Endodermal cell (in vitro differentiated cells): ENCODE results near the gene EIF4G3. TPM values are rescaled to one million over a fixed set of nuclear protein-coding genes. Genes with fewer than 3 reads are reported as not detected.

Experiments used
- DNase-seq: peaks from one replicate; pipeline ENCODE4 v3.0.0-alpha.2; 2017
- H3K27ac ChIP-seq: 2 replicates; pipeline ENCODE4 v1.5.1; 2013; ENCODE audit warnings: mild to moderate bottlenecking, low read depth, low read length, moderate library complexity
- H3K27me3 ChIP-seq: 2 replicates; pipeline ENCODE4 v1.6.1; 2013; ENCODE audit warnings: mild to moderate bottlenecking, low read length, moderate library complexity; ENCODE audit not compliant: insufficient read depth, control insufficient read depth, poor library complexity, severe bottlenecking
- H3K36me3 ChIP-seq: 2 replicates; pipeline ENCODE4 v1.7.0; 2013; ENCODE audit warnings: mild to moderate bottlenecking, low read length, moderate library complexity; ENCODE audit not compliant: control insufficient read depth, insufficient read depth
- H3K4me1 ChIP-seq: one replicate; pipeline ENCODE4 v1.7.0; 2013; ENCODE audit warnings: low read length; ENCODE audit not compliant: control insufficient read depth, insufficient read depth
- H3K4me3 ChIP-seq: 2 replicates; pipeline ENCODE4 v1.5.1; 2013; ENCODE audit warnings: mild to moderate bottlenecking, low read length, moderate library complexity
- H3K9ac ChIP-seq: 2 replicates; pipeline ENCODE4 v1.6.1; 2013; ENCODE audit warnings: mild to moderate bottlenecking, low read length, moderate library complexity; ENCODE audit not compliant: poor library complexity, severe bottlenecking; ENCODE audit errors: extremely low read depth
- H3K9me3 ChIP-seq: 2 replicates; pipeline ENCODE4 v1.6.1; 2013; ENCODE audit warnings: mild to moderate bottlenecking, low read length, moderate library complexity; ENCODE audit not compliant: control insufficient read depth
- H3K27ac Mint-ChIP-seq: 2 replicates; pipeline ENCODE4 v1.8.0; 2020; ENCODE audit warnings: mixed read lengths
- H3K27me3 Mint-ChIP-seq: 2 replicates; pipeline ENCODE4 v1.8.0; 2021; ENCODE audit warnings: mild to moderate bottlenecking, mixed read lengths; ENCODE audit not compliant: insufficient read depth
- H3K36me3 Mint-ChIP-seq: 2 replicates; pipeline ENCODE4 v1.8.0; 2020; ENCODE audit warnings: low read depth, mixed read lengths
- H3K4me1 Mint-ChIP-seq: 2 replicates; pipeline ENCODE4 v1.8.0; 2020; ENCODE audit warnings: mixed read lengths
- H3K4me3 Mint-ChIP-seq: 2 replicates; pipeline ENCODE4 v1.8.0; 2020; ENCODE audit warnings: mild to moderate bottlenecking, moderate library complexity, mixed read lengths
- H3K9me3 Mint-ChIP-seq: 2 replicates; pipeline ENCODE4 v1.8.0; 2020; ENCODE audit warnings: mild to moderate bottlenecking, mixed read lengths
- CTCF ChIP-seq: fragments of 200-600 bp; sonication (generic); conservative IDR thresholded peaks from 2 replicates; pipeline ENCODE4 v1.5.0; 2021; ENCODE audit warnings: antibody characterized with exemption, mild to moderate bottlenecking
- WGBS, 2 experiments: methylation state at CpG; one replicate each; pipeline versions ENCODE4 v1.1.5 to v1.1.7; 2013; ENCODE audit warnings: missing lambda C conversion rate in 2 of 2, mixed read lengths in 1 of 2; ENCODE audit not compliant: insufficient coverage in 1 of 2, insufficient read length in 1 of 2; 5-methylcytosine and 5-hydroxymethylcytosine counted together
- total RNA-seq, 2 donors: library from RNA; stranded (reverse); fragmentation: NEBNext Ultra II Directional in 1 of 2; extraction: Animal tissue kit (Norgen Biotek cat#: 25700) in 1 of 2; gene quantifications; 2 replicates in 1 of 2; 3 replicates in 1 of 2; pipeline ENCODE4 v1.2.1, GENCODE V29; 2021

The EIF4G3 gene
- total RNA-seq, 2 donors from 2014 or later = 101 to 103 TPM

GRCh38 chr1:21175670-21176581 lies 771 bp downstream of the EIF4G3 start:
- no peaks in the 10 kb centered on the region for H3K9me3 ChIP-seq
- peak overlapping the region; percentile 86 for H3K4me3 Mint-ChIP-seq
- DNase-seq = peak; percentile 67
- peaks cover 2% of the 10 kb centered on the region for H3K36me3 ChIP-seq
- H3K9ac ChIP-seq = peak overlapping the region; percentile 86
- H3K4me3 ChIP-seq = peak overlapping the region; percentile 89
- no peaks in the 10 kb centered on the region for H3K27me3 ChIP-seq
- no peaks in the 10 kb centered on the region for H3K9me3 Mint-ChIP-seq
- peak; percentile 34 for TF ChIP-seq CTCF
- H3K27ac ChIP-seq = peak overlapping the region; percentile 73
- no peaks in the 10 kb centered on the region for H3K27me3 Mint-ChIP-seq
- WGBS, 2 experiments = 0% methylated on average over 3 to 58 of the region's 69 CpGs
- H3K4me1 ChIP-seq = no peaks in the 10 kb centered on the region
- peaks cover 23% of the 10 kb centered on the region for H3K4me1 Mint-ChIP-seq
- peaks cover 13% of the 10 kb centered on the region for H3K36me3 Mint-ChIP-seq
- H3K27ac Mint-ChIP-seq = peak overlapping the region; percentile 40

- no peaks in the 10 kb centered on the region for H3K9me3 ChIP-seq
- peaks cover 8% of the 10 kb centered on the region for H3K36me3 ChIP-seq
- no peaks in the 10 kb centered on the region for H3K27me3 ChIP-seq
- H3K4me3 ChIP-seq = peak overlapping the region; percentile 89
- peak overlapping the region; percentile 86 for H3K9ac ChIP-seq
- peak overlapping the region; percentile 86 for H3K4me3 Mint-ChIP-seq
- no peaks in the 10 kb centered on the region for H3K27me3 Mint-ChIP-seq
- no peak overlapping the region for H3K27ac ChIP-seq
- peaks cover 17% of the 10 kb centered on the region for H3K36me3 Mint-ChIP-seq
- no peak for TF ChIP-seq CTCF
- WGBS, 2 experiments = 8 to 16% methylated on average over 4 to 6 of the region's 6 CpGs
- no peaks in the 10 kb centered on the region for H3K4me1 ChIP-seq
- H3K9me3 Mint-ChIP-seq = no peaks in the 10 kb centered on the region
- peaks cover 23% of the 10 kb centered on the region for H3K4me1 Mint-ChIP-seq
- H3K27ac Mint-ChIP-seq = peak overlapping the region; percentile 40
- DNase-seq = no peak
Measured at GRCh38 chr1:21175324-21175669, 1.4 kb downstream of the EIF4G3 start.

GRCh38 chr1:21174654-21175323 lies 1.9 kb downstream of the EIF4G3 start:
- H3K27ac Mint-ChIP-seq = peak overlapping the region; percentile 44
- peak overlapping the region; percentile 86 for H3K4me3 Mint-ChIP-seq
- no peak for TF ChIP-seq CTCF
- Histone ChIP-seq H3K27ac (no peak overlapping the region), H3K4me1 (no peaks in the 10 kb centered on the region), H3K27me3 (no peaks in the 10 kb centered on the region), H3K36me3 (peaks cover 11% of the 10 kb centered on the region), H3K9me3 (no peaks in the 10 kb centered on the region), H3K4me3 (peak overlapping the region; percentile 89), H3K9ac (peak overlapping the region; percentile 86)
- no peaks in the 10 kb centered on the region for H3K9me3 Mint-ChIP-seq
- no peak for DNase-seq
- 40 to 48% methylated on average over 8 to 12 of the region's 12 CpGs for WGBS, 2 experiments
- peaks cover 23% of the 10 kb centered on the region for H3K4me1 Mint-ChIP-seq
- H3K27me3 Mint-ChIP-seq = no peaks in the 10 kb centered on the region
- peaks cover 19% of the 10 kb centered on the region for H3K36me3 Mint-ChIP-seq
